ENCODE measurements around the gene TRIM40.
A peak's percentile ranks its signal among the peaks of the same experiment; 100 is the strongest.
"Not testable (repeated sequence)": the region's sequence is repeated elsewhere in the genome, so short reads cannot be mapped to it uniquely, and the experiment has no call there.

Gene TRIM40

GRCh38 chr6:30113841-30114240 lies 22.1 kb upstream of the TRIM40 start:
- no peak for DNase-seq

GRCh38 chr6:30116724-30117123 lies 19.2 kb upstream of the TRIM40 start:
- DNase-seq: no peak

GRCh38 chr6:30118691-30119090 lies 17.2 kb upstream of the TRIM40 start:
- DNase-seq: not testable (repeated sequence)

- no peak for DNase-seq
Measured at GRCh38 chr6:30121446-30122366, 14.2 kb upstream of the TRIM40 start.

- DNase-seq: no peak
Measured at GRCh38 chr6:30122515-30122914, 13.4 kb upstream of the TRIM40 start.

GRCh38 chr6:30127238-30128093 lies 8.5 kb upstream of the TRIM40 start:
- no peak for DNase-seq

- no peak for DNase-seq
Measured at GRCh38 chr6:30129265-30130178, 6.4 kb upstream of the TRIM40 start.

GRCh38 chr6:30130179-30130679 lies 5.7 kb upstream of the TRIM40 start:
- no peak for DNase-seq

- DNase-seq: peak; percentile 26 to 66
Measured at GRCh38 chr6:30130887-30131862, 4.8 kb upstream of the TRIM40 start.

- no peak for DNase-seq
Measured at GRCh38 chr6:30131947-30132497, 3.9 kb upstream of the TRIM40 start.

GRCh38 chr6:30135147-30135546 lies 793 bp upstream of the TRIM40 start:
- DNase-seq: no peak

- no peak for DNase-seq
Measured at GRCh38 chr6:30136570-30137286, 788 bp downstream of the TRIM40 start.

GRCh38 chr6:30140240-30140639 lies 4.3 kb downstream of the TRIM40 start:
- not testable (repeated sequence) for DNase-seq

- no peak for DNase-seq
Measured at GRCh38 chr6:30142665-30143064, 6.7 kb downstream of the TRIM40 start.

- no peak for DNase-seq
Measured at GRCh38 chr6:30143780-30144179, 7.8 kb downstream of the TRIM40 start.

GRCh38 chr6:30144811-30145210 lies 8.9 kb downstream of the TRIM40 start:
- DNase-seq: no peak

- no peak for DNase-seq
Measured at GRCh38 chr6:30145818-30146217, 9.9 kb downstream of the TRIM40 start.

GRCh38 chr6:30147096-30147495 lies 11.2 kb downstream of the TRIM40 start:
- no peak for DNase-seq

- DNase-seq: no peak
Measured at GRCh38 chr6:30149234-30149633, 13.3 kb downstream of the TRIM40 start.

All from stimulated activated CD4-positive, alpha-beta T cell treated with anti-CD3 and anti-CD28 coated beads, Interleukin-4, amount 100 ng/mL, for 4 hours (primary cell).